KMS-11 (cell line): ENCODE measurements around the gene PTPN20.

Experiments
- H2AFZ ChIP-seq: fragments of 200-600 bp; sonication (generic); 2 replicates; pipeline ENCODE4 v1.6.1; 2016; ENCODE audit warnings: antibody characterized with exemption, mixed run types, low read depth
- H3K27ac ChIP-seq: fragments of 200-600 bp; sonication (generic); 2 replicates; pipeline ENCODE4 v1.6.1; 2016; ENCODE audit warnings: mild to moderate bottlenecking, mixed run types
- H3K27me3 ChIP-seq: fragments of 200-600 bp; sonication (generic); 2 replicates; pipeline ENCODE4 v1.6.1; 2017; ENCODE audit warnings: mild to moderate bottlenecking, low read depth, mixed run types, moderate library complexity; ENCODE audit not compliant: insufficient read depth
- H3K36me3 ChIP-seq: fragments of 200-600 bp; sonication (generic); 2 replicates; pipeline ENCODE4 v1.6.1; 2017; ENCODE audit warnings: mild to moderate bottlenecking, mixed run types; ENCODE audit not compliant: insufficient read depth
- H3K4me1 ChIP-seq: fragments of 200-600 bp; sonication (generic); 2 replicates; pipeline ENCODE4 v1.6.1; 2016; ENCODE audit warnings: mild to moderate bottlenecking, low read depth, mixed run types; ENCODE audit not compliant: poor library complexity, severe bottlenecking
- H3K4me2 ChIP-seq: fragments of 200-600 bp; sonication (generic); 2 replicates; pipeline ENCODE4 v1.7.0; 2016; ENCODE audit warnings: mild to moderate bottlenecking, mixed run types
- H3K4me3 ChIP-seq: fragments of 200-600 bp; sonication (generic); IDR thresholded peaks from 2 replicates; pipeline ENCODE4 v1.6.1; 2017; ENCODE audit warnings: low read depth, low read length, mixed read lengths; ENCODE audit not compliant: insufficient read depth
- H3K79me2 ChIP-seq: fragments of 200-600 bp; sonication (generic); 2 replicates; pipeline ENCODE4 v1.6.1; 2016; ENCODE audit warnings: low read depth, mixed run types; ENCODE audit not compliant: insufficient read depth
- H3K9ac ChIP-seq: fragments of 200-600 bp; sonication (generic); 2 replicates; pipeline ENCODE4 v1.6.1; 2016; ENCODE audit warnings: mild to moderate bottlenecking, mixed run types
- H4K20me1 ChIP-seq: fragments of 200-600 bp; sonication (generic); 2 replicates; pipeline ENCODE4 v1.6.1; 2016; ENCODE audit warnings: mild to moderate bottlenecking, mixed run types; ENCODE audit not compliant: insufficient read depth
- CTCF ChIP-seq: fragments of 200-600 bp; sonication (generic); conservative IDR thresholded peaks from 2 replicates; pipeline ENCODE4 v1.6.1; 2017; ENCODE audit warnings: low read depth, mild to moderate bottlenecking, antibody characterized with exemption, low read length, moderate library complexity, mixed read lengths

Gene PTPN20

GRCh38 chr10:47041396-47042198 lies 130.4 kb downstream of the PTPN20 start:
- no peak for TF ChIP-seq CTCF
- H2AFZ ChIP-seq = no peak overlapping the region
- no peaks in the 10 kb centered on the region for H3K79me2 ChIP-seq
- H3K4me1 ChIP-seq = no peaks in the 10 kb centered on the region
- no peak overlapping the region for H3K9ac ChIP-seq
- H4K20me1 ChIP-seq = no peaks in the 10 kb centered on the region
- no peak overlapping the region for H3K4me2 ChIP-seq
- H3K36me3 ChIP-seq = no peaks in the 10 kb centered on the region
- no peak overlapping the region for H3K4me3 ChIP-seq
- no peak overlapping the region for H3K27ac ChIP-seq
- no peaks in the 10 kb centered on the region for H3K27me3 ChIP-seq

GRCh38 chr10:47042199-47042473 lies 130.9 kb downstream of the PTPN20 start:
- no peak for TF ChIP-seq CTCF
- H3K27me3 ChIP-seq = no peaks in the 10 kb centered on the region
- H3K4me2 ChIP-seq = no peak overlapping the region
- no peak overlapping the region for H2AFZ ChIP-seq
- no peak overlapping the region for H3K4me3 ChIP-seq
- no peaks in the 10 kb centered on the region for H3K36me3 ChIP-seq
- H3K9ac ChIP-seq = no peak overlapping the region
- H4K20me1 ChIP-seq = no peaks in the 10 kb centered on the region
- H3K4me1 ChIP-seq = no peaks in the 10 kb centered on the region
- H3K79me2 ChIP-seq = no peaks in the 10 kb centered on the region
- H3K27ac ChIP-seq = no peak overlapping the region

GRCh38 chr10:47042780-47043750 lies 131.8 kb downstream of the PTPN20 start:
- Histone ChIP-seq H3K4me3 (no peak overlapping the region), H3K79me2 (no peaks in the 10 kb centered on the region), H3K4me1 (no peaks in the 10 kb centered on the region), H3K4me2 (no peak overlapping the region), H4K20me1 (no peaks in the 10 kb centered on the region), H2AFZ (no peak overlapping the region), H3K27me3 (no peaks in the 10 kb centered on the region), H3K36me3 (no peaks in the 10 kb centered on the region), H3K27ac (no peak overlapping the region), H3K9ac (no peak overlapping the region)
- TF ChIP-seq CTCF = no peak

GRCh38 chr10:47043928-47044538 lies 132.8 kb downstream of the PTPN20 start:
- Histone ChIP-seq H3K27me3 (no peaks in the 10 kb centered on the region), H3K79me2 (no peaks in the 10 kb centered on the region), H3K9ac (no peak overlapping the region), H3K4me2 (no peak overlapping the region), H3K4me3 (no peak overlapping the region), H3K4me1 (no peaks in the 10 kb centered on the region), H4K20me1 (no peaks in the 10 kb centered on the region), H3K27ac (no peak overlapping the region), H3K36me3 (no peaks in the 10 kb centered on the region), H2AFZ (no peak overlapping the region)
- TF ChIP-seq CTCF = no peak
